Measurements from ENCODE around the gene KLK14.
A peak's percentile ranks its signal among the peaks of the same experiment; 100 is the strongest.

KLK14 gene, protein sequence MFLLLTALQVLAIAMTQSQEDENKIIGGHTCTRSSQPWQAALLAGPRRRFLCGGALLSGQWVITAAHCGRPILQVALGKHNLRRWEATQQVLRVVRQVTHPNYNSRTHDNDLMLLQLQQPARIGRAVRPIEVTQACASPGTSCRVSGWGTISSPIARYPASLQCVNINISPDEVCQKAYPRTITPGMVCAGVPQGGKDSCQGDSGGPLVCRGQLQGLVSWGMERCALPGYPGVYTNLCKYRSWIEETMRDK

GRCh38 chr19:51082611-51083010 lies at the start of gene KLK14:
Gene KLK14, minus strand, starts transcription at chr19:51082887. Its CDS starts 273 bp downstream, at chr19:51082614.
- DNase-seq = no peak

GRCh38 chr19:51131780-51132680 lies 49.3 kb upstream of the KLK14 start:
- DNase-seq = peak; percentile 73

GRCh38 chr19:51129716-51130115 lies 47.0 kb upstream of the KLK14 start:
- DNase-seq = no peak

DNA sequence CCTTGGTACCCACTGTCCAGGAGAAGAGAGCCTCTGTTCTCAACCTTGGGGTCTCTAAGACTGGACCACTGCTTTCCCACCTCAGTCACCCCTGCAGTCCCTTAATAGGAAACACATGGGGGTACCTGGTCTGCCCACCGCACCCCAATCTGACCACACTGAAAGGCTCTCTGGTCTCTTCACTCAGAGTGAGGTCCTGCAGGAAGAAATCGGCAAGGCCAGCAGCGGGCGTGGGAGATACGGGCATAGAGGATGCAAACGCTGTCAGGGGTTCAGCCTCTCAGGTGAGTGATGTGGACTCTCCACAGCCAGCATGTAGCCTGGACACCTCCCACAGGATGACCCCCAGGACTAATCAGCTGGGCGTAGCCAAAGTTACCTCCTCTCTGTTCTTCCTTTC lies 45.5 kb upstream of the KLK14 start:
- no peak for DNase-seq

DNA sequence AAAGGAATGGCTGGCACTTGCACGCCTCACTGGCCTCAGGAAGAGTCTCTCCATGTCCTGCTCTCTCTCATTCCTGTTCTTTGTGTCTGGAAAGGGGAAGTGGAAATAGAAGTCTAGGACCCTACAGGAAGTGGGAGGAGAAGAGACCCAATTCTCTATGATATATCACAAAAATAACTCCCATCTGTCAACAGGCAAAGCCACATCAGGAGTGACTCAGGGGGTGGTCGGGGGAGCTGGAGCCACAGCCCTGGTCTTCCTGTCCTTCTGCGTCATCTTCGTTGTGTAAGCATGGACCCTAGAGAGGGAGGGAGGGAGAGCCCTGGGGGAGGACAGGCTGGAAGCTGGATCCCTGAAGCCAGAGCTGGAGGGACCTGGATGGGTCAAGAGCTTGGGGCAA lies 45.1 kb upstream of the KLK14 start:
- peak; percentile 60 for DNase-seq

GRCh38 chr19:51127032-51127431 lies 44.3 kb upstream of the KLK14 start:
- DNase-seq = no peak

GRCh38 chr19:51125421-51126075 lies 42.9 kb upstream of the KLK14 start:
- no peak for DNase-seq

DNA sequence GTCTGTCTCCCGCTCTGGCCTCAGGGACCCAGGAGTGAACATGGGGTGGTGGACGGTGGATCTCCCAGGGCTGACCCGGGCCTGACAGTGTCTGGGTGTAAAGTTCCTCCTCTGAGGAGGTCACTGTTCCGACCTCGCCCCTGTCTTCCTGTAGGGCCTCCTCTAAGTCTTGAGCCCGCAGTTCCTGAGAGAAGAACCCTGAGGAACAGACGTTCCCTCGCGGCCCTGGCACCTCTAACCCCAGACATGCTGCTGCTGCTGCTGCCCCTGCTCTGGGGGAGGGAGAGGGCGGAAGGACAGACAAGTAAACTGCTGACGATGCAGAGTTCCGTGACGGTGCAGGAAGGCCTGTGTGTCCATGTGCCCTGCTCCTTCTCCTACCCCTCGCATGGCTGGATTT lies 42.0 kb upstream of the KLK14 start, which contains the start of gene SIGLEC9:
Gene SIGLEC9, plus strand, starts transcription at position 178 of the 400 bp plus-strand sequence. Its CDS starts 69 bp downstream, at position 247.
- peak; percentile 28 for DNase-seq

DNA sequence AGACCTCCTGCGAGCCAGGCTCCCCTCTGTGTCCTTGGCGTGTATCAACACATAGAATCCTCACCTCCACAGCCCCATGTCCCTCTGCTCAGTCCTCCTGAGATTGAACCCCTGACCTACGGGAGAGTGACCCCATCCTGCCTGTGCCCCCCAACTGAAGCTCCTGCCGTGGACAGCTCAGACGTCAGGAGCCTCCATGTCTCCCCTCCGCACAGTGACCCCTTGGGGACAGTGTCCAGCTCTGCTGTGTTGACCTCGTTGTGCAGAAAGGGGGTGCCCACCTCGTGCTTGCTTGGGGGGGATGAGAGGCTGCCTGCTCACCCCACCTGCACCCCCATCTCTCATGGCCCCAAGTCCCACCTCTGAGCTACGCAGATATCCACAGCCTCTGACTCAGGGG lies 41.5 kb upstream of the KLK14 start:
- no peak for DNase-seq

- no peak for DNase-seq
Observed at GRCh38 chr19:51123802-51124201, 41.1 kb upstream of the KLK14 start.

DNA sequence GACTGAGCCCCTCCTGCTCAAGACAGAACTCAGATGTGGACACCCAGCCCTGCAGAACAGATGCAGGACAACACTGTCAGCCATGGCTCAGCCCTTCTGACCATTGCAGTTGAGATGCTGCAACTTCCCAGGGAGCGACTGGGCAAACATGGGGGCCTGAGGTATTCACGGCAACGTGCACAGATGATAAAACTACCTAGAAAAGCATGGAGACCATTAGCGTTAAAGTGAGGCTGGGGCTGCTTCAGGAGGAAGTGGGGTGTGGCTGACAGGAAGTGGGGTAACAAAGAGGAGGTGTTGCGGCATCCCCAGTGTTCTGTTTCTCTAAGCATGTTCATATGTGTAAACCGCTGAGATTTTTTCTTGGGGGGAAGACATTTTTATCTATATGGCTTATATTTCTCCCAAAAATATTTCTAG lies 40.7 kb upstream of the KLK14 start:
- DNase-seq = peak; percentile 71

DNA sequence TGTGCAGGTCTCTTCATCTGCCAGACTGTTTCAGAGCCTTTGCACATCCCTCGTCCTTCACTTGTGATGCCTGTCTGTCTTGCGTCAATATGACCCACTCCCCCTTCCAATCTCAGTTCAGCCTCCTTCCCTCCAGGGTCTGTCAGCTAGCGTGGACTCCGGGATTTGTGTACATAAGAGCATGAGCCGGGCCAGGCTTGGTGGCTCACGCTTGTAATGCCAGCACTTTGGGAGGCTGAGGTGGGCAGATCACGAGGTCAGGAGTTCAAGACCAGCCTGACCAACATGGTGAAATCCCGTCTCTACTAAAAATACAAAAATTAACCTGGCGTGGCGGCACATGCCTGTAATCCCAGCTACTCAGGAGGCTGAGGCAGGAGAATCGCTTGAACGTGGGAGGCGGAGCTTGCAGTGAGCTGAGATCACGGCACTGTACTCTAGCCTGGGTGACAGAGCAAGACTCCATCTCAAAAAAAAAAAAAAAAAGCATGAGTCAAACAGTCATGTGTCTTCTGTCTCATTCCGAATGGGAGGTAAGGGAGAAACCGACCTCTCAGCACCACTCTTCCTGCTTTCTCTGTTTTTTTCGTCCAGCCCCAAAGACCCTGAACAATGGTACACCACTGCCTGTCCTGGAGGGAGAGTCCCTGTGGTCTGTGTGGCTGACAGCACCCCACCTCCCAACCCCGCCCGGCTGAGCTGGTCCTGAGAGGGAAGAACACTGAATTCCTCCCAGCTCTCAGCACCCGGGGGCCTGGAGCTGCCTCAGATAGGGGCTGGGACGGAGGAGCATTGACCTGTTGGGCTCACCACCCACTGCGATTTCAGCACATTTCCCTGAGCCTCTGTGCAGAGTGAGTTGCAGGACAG lies 39.7 kb upstream of the KLK14 start:
- DNase-seq = no peak

DNA sequence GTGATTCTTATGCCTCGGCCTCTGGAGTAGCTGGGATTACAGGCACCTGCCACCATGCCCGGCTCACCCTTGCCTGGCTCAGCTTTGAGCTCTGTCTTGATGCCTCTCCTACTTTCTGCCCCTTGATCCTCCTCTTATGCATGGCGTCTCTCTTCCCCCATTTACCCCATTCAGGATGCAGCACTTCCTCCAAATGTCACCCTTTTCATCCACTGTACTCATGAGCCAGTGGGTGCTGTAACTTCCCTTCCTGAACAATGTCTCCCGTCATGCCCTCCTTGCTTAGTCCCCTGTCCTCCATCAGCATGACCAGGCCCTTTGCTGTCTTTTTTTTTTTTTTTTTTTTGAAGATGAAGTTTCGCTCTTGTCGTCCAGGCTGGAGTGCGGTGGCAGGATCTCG lies 38.6 kb upstream of the KLK14 start:
- no peak for DNase-seq

- no peak for DNase-seq
Observed at GRCh38 chr19:51120160-51120559, 37.5 kb upstream of the KLK14 start.

DNA sequence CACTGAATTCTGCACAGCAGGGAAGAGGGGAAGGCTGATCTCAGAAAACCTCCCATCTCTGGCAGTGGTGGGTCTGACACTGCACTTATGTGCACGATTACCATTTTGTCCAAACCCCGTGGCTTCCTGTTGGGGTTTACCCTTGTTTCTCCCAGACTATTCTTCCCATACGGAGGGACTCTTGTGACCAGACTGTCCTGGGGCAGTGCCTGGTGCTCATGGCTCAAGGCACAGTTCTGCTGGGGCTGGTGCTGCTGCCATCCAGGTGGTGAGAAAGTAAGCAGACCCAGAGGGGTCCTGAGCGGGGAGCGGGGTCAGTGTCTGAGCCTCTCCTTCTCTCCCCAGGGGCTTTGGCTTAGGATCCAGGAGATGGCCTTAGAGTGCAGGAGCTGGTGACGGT lies 36.9 kb upstream of the KLK14 start:
- DNase-seq = no peak

DNA sequence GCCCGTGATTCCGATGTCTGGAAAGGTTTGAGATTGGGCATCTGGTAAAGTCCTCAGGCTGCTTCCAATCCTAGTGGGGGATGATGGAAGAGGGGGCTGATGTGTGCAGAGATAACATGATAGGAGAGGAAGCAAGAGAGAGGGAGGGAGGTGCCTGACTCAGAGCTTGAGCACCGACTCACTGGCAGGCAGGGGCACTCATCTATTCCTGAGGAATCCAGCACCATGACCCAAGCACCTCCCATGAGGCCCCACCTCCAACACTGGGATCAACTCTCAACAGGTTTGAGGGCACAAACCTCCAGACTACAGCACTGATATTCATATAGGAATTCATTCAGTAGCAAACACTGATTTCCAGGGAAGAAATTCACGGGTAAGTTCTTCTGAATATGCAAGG lies 36.4 kb upstream of the KLK14 start:
- DNase-seq = no peak

- DNase-seq = peak; percentile 55
Observed at GRCh38 chr19:51116736-51117286, 34.1 kb upstream of the KLK14 start.

DNA sequence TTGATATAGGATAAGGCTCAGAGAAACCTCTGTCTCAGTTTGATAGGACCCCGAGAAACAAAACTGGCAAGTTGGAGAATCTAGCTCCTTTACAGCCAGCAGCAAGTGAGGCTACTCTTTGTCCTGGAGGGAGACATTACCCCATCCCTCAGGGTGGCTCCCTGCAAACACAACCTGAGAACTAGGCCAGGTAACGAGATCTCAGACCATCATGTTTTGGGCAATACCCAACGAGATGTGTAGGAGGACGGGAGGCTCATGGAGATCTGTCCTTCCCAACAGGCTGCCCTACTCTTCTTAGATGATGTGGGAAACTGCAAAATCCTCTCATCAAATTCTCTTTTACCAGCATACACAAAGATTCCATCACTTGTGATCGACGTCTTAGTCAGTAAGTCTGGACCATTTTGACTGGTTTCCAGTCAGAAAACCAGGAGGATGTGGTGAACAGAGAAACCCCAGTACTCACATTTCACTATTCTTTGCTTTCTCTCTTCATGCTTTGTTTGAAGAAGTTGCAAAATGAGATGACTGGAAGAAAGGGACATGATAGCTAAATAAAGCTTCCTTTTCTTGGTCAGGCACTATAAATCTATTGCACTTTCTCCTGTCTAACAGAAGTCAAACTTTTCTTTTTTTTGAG lies 31.5 kb upstream of the KLK14 start:
- no peak for DNase-seq

- no peak for DNase-seq
Observed at GRCh38 chr19:51111606-51112005, 28.9 kb upstream of the KLK14 start.

DNA sequence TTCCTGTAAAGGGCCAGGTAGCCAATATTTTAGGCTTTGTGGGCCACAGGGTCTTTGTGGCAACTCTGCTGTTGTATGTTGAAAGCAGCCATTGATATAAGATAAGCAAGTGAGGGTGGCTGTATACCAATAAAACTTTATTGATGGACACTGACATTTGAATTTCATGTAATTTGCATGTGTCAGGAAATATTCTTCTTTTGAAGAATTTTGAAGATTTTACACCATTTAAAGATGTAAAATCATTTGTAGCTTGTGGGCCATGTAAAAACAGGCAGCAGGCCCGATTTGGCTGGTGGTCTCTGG lies 27.9 kb upstream of the KLK14 start:
- DNase-seq = no peak

DNA sequence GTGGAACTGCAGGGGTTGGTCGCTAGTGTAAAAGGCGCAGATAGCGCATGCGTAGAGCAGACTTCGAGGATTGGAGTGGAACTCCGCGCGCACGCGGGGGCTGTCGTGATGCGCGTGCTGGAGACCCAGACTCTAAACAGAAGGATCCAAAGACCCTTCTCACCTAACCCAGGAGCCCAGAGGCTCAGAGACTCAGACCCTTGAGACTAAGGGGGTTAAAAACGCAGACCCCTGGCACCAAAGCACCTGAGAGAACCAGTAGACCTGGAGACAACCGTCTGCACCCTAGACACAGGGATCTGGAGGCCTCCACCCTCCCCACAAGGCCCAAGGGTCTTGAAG lies 26.1 kb upstream of the KLK14 start:
- DNase-seq = no peak

Measured in CD4-positive, alpha-beta T cell treated with Interleukin-17A for 4 hours (primary cell).